ENCODE measurements around the gene SLC22A23.

DNA sequence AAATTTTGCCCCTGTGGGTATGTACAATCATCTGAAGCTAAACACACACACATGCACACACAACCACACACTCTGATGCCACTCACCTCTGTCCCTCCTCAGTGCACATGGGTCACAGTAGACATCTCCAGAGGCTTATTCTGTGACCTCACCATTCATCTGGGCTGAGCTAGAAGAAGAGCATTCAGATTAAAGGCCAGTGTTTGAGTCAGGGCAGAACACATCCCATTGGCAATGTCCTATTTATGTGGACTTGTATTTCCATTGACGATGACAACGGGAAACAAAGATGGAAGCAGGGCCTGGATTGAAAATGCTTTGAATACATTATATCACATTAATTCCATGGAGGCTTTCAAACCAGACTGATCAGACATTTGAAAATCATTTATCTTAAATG, 26.8 kb upstream of the SLC22A23 start:
- TF ChIP-seq, protein P1, sequence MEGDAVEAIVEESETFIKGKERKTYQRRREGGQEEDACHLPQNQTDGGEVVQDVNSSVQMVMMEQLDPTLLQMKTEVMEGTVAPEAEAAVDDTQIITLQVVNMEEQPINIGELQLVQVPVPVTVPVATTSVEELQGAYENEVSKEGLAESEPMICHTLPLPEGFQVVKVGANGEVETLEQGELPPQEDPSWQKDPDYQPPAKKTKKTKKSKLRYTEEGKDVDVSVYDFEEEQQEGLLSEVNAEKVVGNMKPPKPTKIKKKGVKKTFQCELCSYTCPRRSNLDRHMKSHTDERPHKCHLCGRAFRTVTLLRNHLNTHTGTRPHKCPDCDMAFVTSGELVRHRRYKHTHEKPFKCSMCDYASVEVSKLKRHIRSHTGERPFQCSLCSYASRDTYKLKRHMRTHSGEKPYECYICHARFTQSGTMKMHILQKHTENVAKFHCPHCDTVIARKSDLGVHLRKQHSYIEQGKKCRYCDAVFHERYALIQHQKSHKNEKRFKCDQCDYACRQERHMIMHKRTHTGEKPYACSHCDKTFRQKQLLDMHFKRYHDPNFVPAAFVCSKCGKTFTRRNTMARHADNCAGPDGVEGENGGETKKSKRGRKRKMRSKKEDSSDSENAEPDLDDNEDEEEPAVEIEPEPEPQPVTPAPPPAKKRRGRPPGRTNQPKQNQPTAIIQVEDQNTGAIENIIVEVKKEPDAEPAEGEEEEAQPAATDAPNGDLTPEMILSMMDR (tag by site-specific recombination; IDR thresholded peaks at IDR 0.05), result no peak
- no peak for TF ChIP-seq ZNF175 (tag by site-specific recombination; IDR thresholded peaks at IDR 0.05)
- TF ChIP-seq ZNF785 (tag by site-specific recombination; IDR thresholded peaks at IDR 0.05), result no peak
- TF ChIP-seq ZNF248 (tag by site-specific recombination; IDR thresholded peaks at IDR 0.05), result no peak
- TF ChIP-seq, protein P2, sequence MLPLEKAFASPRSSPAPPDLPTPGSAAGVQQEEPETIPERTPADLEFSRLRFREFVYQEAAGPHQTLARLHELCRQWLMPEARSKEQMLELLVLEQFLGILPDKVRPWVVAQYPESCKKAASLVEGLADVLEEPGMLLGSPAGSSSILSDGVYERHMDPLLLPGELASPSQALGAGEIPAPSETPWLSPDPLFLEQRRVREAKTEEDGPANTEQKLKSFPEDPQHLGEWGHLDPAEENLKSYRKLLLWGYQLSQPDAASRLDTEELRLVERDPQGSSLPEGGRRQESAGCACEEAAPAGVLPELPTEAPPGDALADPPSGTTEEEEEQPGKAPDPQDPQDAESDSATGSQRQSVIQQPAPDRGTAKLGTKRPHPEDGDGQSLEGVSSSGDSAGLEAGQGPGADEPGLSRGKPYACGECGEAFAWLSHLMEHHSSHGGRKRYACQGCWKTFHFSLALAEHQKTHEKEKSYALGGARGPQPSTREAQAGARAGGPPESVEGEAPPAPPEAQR (tag by site-specific recombination; IDR thresholded peaks at IDR 0.05), result no peak
- TF ChIP-seq, protein P3, sequence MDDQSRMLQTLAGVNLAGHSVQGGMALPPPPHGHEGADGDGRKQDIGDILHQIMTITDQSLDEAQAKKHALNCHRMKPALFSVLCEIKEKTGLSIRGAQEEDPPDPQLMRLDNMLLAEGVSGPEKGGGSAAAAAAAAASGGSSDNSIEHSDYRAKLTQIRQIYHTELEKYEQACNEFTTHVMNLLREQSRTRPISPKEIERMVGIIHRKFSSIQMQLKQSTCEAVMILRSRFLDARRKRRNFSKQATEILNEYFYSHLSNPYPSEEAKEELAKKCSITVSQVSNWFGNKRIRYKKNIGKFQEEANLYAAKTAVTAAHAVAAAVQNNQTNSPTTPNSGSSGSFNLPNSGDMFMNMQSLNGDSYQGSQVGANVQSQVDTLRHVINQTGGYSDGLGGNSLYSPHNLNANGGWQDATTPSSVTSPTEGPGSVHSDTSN (CRISPR knock-in tag; IDR thresholded peaks at IDR 0.05), result no peak
